GM23338 (cell line): ENCODE data around the gene SUMO4. TPM values are rescaled to one million over a fixed set of nuclear protein-coding genes. Genes with fewer than 3 reads are reported as not detected.

Source experiments
- ATAC-seq: fragments of 200-7000 bp; cut with Tn5 transposase; 3 replicates; pipeline ENCODE4 v1.9.1; 2020
- DNase-seq: peaks from one replicate; pipeline ENCODE4 v3.0.0-alpha.2; 2015; ENCODE audit warnings: low spot score
- H2AFZ ChIP-seq: fragments of 200-600 bp; sonication (generic); 2 replicates; pipeline ENCODE4 v1.8.0; 2016; ENCODE audit warnings: antibody characterized with exemption, mild to moderate bottlenecking, moderate library complexity
- H3F3A ChIP-seq: fragments of 200-600 bp; sonication (generic); replicated peaks from 2 replicates; pipeline ENCODE4 v1.8.0; 2017; ENCODE audit warnings: antibody characterized with exemption, mixed run types, low read depth
- H3K27ac ChIP-seq: fragments of 200-600 bp; sonication (generic); 2 replicates; pipeline ENCODE4 v1.6.1; 2016; ENCODE audit warnings: low read depth
- H3K27me3 ChIP-seq: fragments of 200-600 bp; sonication (generic); 2 replicates; pipeline ENCODE4 v1.8.0; 2016; ENCODE audit warnings: mild to moderate bottlenecking, mixed run types, moderate library complexity; ENCODE audit not compliant: insufficient read depth
- H3K36me3 ChIP-seq: fragments of 200-600 bp; sonication (generic); 2 replicates; pipeline ENCODE4 v1.8.0; 2016; ENCODE audit warnings: mild to moderate bottlenecking; ENCODE audit not compliant: insufficient read depth
- H3K4me1 ChIP-seq: fragments of 200-600 bp; sonication (generic); 2 replicates; pipeline ENCODE4 v1.8.0; 2016; ENCODE audit warnings: mild to moderate bottlenecking, moderate library complexity; ENCODE audit not compliant: insufficient read depth
- H3K4me2 ChIP-seq: fragments of 200-600 bp; sonication (generic); 2 replicates; pipeline ENCODE4 v1.7.1; 2017; ENCODE audit warnings: mixed run types
- H3K4me3 ChIP-seq: fragments of 200-600 bp; sonication (generic); 2 replicates; pipeline ENCODE4 v1.6.1; 2016; ENCODE audit warnings: mixed run types
- H3K79me2 ChIP-seq: fragments of 200-600 bp; sonication (generic); replicated peaks from 2 replicates; pipeline ENCODE4 v1.8.0; 2017; ENCODE audit warnings: mild to moderate bottlenecking; ENCODE audit not compliant: insufficient read depth
- H3K9me2 ChIP-seq: fragments of 200-600 bp; sonication (generic); 2 replicates; pipeline ENCODE4 v1.8.0; 2017; ENCODE audit not compliant: insufficient read depth
- H4K20me1 ChIP-seq: fragments of 200-600 bp; sonication (generic); replicated peaks from 2 replicates; pipeline ENCODE4 v1.8.0; 2017; ENCODE audit warnings: mild to moderate bottlenecking; ENCODE audit not compliant: insufficient read depth
- H3K27ac Mint-ChIP-seq: 2 replicates; pipeline ENCODE4 v1.8.0; 2020; ENCODE audit warnings: inconsistent platforms, mild to moderate bottlenecking, moderate library complexity, mixed read lengths
- H3K27me3 Mint-ChIP-seq: 3 replicates; pipeline ENCODE4 v1.8.0; 2022; ENCODE audit warnings: low read depth, mild to moderate bottlenecking, moderate library complexity, mixed read lengths, inconsistent platforms; ENCODE audit not compliant: insufficient read depth, poor library complexity
- H3K36me3 Mint-ChIP-seq: 3 replicates; pipeline ENCODE4 v1.8.0; 2021; ENCODE audit warnings: low read depth, mild to moderate bottlenecking, inconsistent platforms, moderate library complexity, mixed read lengths
- H3K4me1 Mint-ChIP-seq: 3 replicates; pipeline ENCODE4 v1.8.0; 2020; ENCODE audit warnings: mild to moderate bottlenecking, inconsistent platforms, mixed read lengths
- H3K4me3 Mint-ChIP-seq: 3 replicates; pipeline ENCODE4 v1.8.0; 2021; ENCODE audit warnings: moderate library complexity, mild to moderate bottlenecking, inconsistent platforms, mixed read lengths
- H3K9me3 Mint-ChIP-seq: 3 replicates; pipeline ENCODE4 v1.8.0; 2020; ENCODE audit warnings: moderate library complexity, mild to moderate bottlenecking, inconsistent platforms, mixed read lengths
- EZH2phosphoT487 ChIP-seq: fragments of 200-600 bp; sonication (generic); IDR thresholded peaks from one replicate; pipeline ENCODE4 v1.8.1; 2018; ENCODE audit warnings: antibody characterized with exemption; ENCODE audit not compliant: unreplicated experiment
- JUNB ChIP-seq: IDR thresholded peaks from one replicate; pipeline ENCODE4 v1.6.1; 2016; ENCODE audit warnings: antibody characterized with exemption; ENCODE audit not compliant: unreplicated experiment
- NANOG ChIP-seq: IDR thresholded peaks from 2 replicates; pipeline ENCODE4 v1.6.1; 2016; ENCODE audit warnings: antibody characterized with exemption, borderline replicate concordance
- POLR2AphosphoS5 ChIP-seq: IDR thresholded peaks from 2 replicates; pipeline ENCODE4 v1.6.1; 2016; ENCODE audit warnings: antibody characterized with exemption, low read depth
- REST ChIP-seq: IDR thresholded peaks from one replicate; pipeline ENCODE4 v1.6.1; 2018; ENCODE audit warnings: antibody characterized with exemption; ENCODE audit not compliant: unreplicated experiment
- STAT1 ChIP-seq: IDR thresholded peaks from one replicate; pipeline ENCODE4 v1.6.1; 2016; ENCODE audit warnings: antibody characterized with exemption; ENCODE audit not compliant: unreplicated experiment
- ZNF114 ChIP-seq: fragments of 250-450 bp; sonication (Bioruptor Pico); IDR thresholded peaks from 2 replicates; pipeline ENCODE4 v1.5.0; 2020; ENCODE audit warnings: mild to moderate bottlenecking, moderate library complexity
- ZNF462 ChIP-seq: fragments of 250-450 bp; sonication (Bioruptor Pico); IDR thresholded peaks from 2 replicates; pipeline ENCODE4 v1.5.0; 2020; ENCODE audit warnings: mild to moderate bottlenecking, moderate library complexity
- polyA plus RNA-seq: library from polyadenylated mRNA; unstranded; fragments of >200 nt; fragmentation: Nextera tagmentation; extraction: Ambion mirVana; gene quantifications from 2 replicates; pipeline ENCODE4 v1.2.1, GENCODE V29; 2016
- total RNA-seq: library from RNA; depleted of rRNA; stranded (reverse); fragments of >200 nt; shearing (Covaris generic); gene quantifications from 2 replicates; pipeline ENCODE4 v1.2.3, GENCODE V29; 2014

The SUMO4 gene
- total and polyA plus RNA-seq, 2 experiments from 2014 or later: 1.9 to 2.1 TPM

- Histone ChIP-seq H2AFZ (no peak overlapping the region), H3K27ac (no peak overlapping the region), H3K4me2 (no peak overlapping the region)
Measured at GRCh38 chr6:149438855-149439254, 38.8 kb downstream of the SUMO4 start.

GRCh38 chr6:149439626-149440025, 39.6 kb downstream of the SUMO4 start:
- H3K4me3 ChIP-seq: no peak overlapping the region
- H3K4me2 ChIP-seq: no peak overlapping the region
- H3K27ac ChIP-seq: no peak overlapping the region
- H3F3A ChIP-seq: no peaks in the 10 kb centered on the region
- H3K36me3 ChIP-seq: no peaks in the 10 kb centered on the region
- DNase-seq: no peak
- H4K20me1 ChIP-seq: no peaks in the 10 kb centered on the region
- H2AFZ ChIP-seq: no peak overlapping the region
- Mint-ChIP-seq H3K9me3 (no peaks in the 10 kb centered on the region), H3K4me1 (peaks cover 11% of the 10 kb centered on the region), H3K4me3 (no peak overlapping the region), H3K27ac (no peak overlapping the region), H3K36me3 (no peaks in the 10 kb centered on the region), H3K27me3 (peaks cover 11% of the 10 kb centered on the region)
- ATAC-seq: no peak
- no peaks in the 10 kb centered on the region for H3K4me1 ChIP-seq
- no peaks in the 10 kb centered on the region for H3K9me2 ChIP-seq
- H3K27me3 ChIP-seq: no peaks in the 10 kb centered on the region
- TF ChIP-seq ZNF462 (CRISPR knock-in tag) (no peak), STAT1 (no peak), JUNB (no peak), REST (no peak), NANOG (no peak)
- H3K79me2 ChIP-seq: no peaks in the 10 kb centered on the region

More at GRCh38 chr6:149438855-149439254, 38.8 kb downstream of the SUMO4 start:
- ATAC-seq (no peak), DNase-seq (no peak)
- Mint-ChIP-seq H3K36me3 (no peaks in the 10 kb centered on the region), H3K9me3 (no peaks in the 10 kb centered on the region), H3K27ac (no peak overlapping the region), H3K27me3 (peaks cover 16% of the 10 kb centered on the region), H3K4me1 (peaks cover 11% of the 10 kb centered on the region), H3K4me3 (no peak overlapping the region)
- Histone ChIP-seq H3K4me3 (no peak overlapping the region), H3K4me1 (no peaks in the 10 kb centered on the region), H3F3A (no peaks in the 10 kb centered on the region), H3K9me2 (no peaks in the 10 kb centered on the region), H3K79me2 (no peaks in the 10 kb centered on the region), H3K36me3 (no peaks in the 10 kb centered on the region), H4K20me1 (no peaks in the 10 kb centered on the region), H3K27me3 (no peaks in the 10 kb centered on the region)
- TF ChIP-seq ZNF114 (CRISPR knock-in tag): no peak
- no peak for TF ChIP-seq POLR2AphosphoS5
- no peak for TF ChIP-seq EZH2phosphoT487
